A673 (cell line): Measurements from ENCODE around the gene RIPOR3. TPM values are rescaled to one million over a fixed set of nuclear protein-coding genes. Genes with fewer than 3 reads are reported as not detected.
A peak's percentile ranks its signal among the peaks of the same experiment; 100 is the strongest.

Source experiments
- BruUV-seq: library from RNA; stranded (reverse); fragments of 400-500 nt; replicated peaks from 2 replicates; lab custom pipeline; 2021; lab: Mats Ljungman, UMichigan
- CTCF ChIA-PET: fragments of 300-600 bp; sonication (Branson Sonifier 250); formaldehyde crosslinking; loops from one replicate; lab custom pipeline; 2022; ENCODE audit warnings: antibody characterized with exemption; lab: Charles Lee
- POLR2A ChIA-PET: fragments of 300-600 bp; sonication (Branson Sonifier 250); formaldehyde crosslinking; loops from one replicate; lab custom pipeline; 2022; ENCODE audit warnings: antibody characterized with exemption; ENCODE audit not compliant: low non-redundant PET; lab: Charles Lee
- DNase-seq: peaks from one replicate; pipeline ENCODE4 v3.0.0-alpha.2; 2015; ENCODE audit warnings: low spot score
- H3K27ac ChIP-seq: fragments of 200-600 bp; sonication (generic); 2 replicates; pipeline ENCODE4 v1.5.1; 2016; ENCODE audit warnings: mixed run types, low read depth, mild to moderate bottlenecking, mixed read lengths, antibody characterized with exemption, low read length; ENCODE audit not compliant: poor library complexity, severe bottlenecking
- H3K27me3 ChIP-seq: fragments of 200-600 bp; sonication (generic); replicated peaks from 2 replicates; pipeline ENCODE4 v1.6.1; 2017; ENCODE audit warnings: mixed run types, low read depth, mild to moderate bottlenecking, mixed read lengths, antibody characterized with exemption, low read length; ENCODE audit not compliant: insufficient read depth, poor library complexity
- H3K36me3 ChIP-seq: fragments of 200-600 bp; sonication (generic); 2 replicates; pipeline ENCODE4 v1.6.1; 2016; ENCODE audit warnings: mixed run types, mild to moderate bottlenecking, mixed read lengths, antibody characterized with exemption, low read length; ENCODE audit not compliant: insufficient read depth, poor library complexity, severe bottlenecking
- H3K4me1 ChIP-seq: fragments of 200-600 bp; sonication (generic); 2 replicates; pipeline ENCODE4 v1.6.1; 2017; ENCODE audit warnings: mixed run types, mild to moderate bottlenecking, mixed read lengths, antibody characterized with exemption, low read length; ENCODE audit not compliant: insufficient read depth, poor library complexity, severe bottlenecking
- H3K4me3 ChIP-seq: fragments of 200-600 bp; sonication (generic); 2 replicates; pipeline ENCODE4 v1.5.1; 2016; ENCODE audit warnings: low read depth, mixed run types, mild to moderate bottlenecking, mixed read lengths, low read length; ENCODE audit not compliant: poor library complexity, severe bottlenecking
- H3K9me3 ChIP-seq: fragments of 200-600 bp; sonication (generic); 2 replicates; pipeline ENCODE4 v1.6.1; 2016; ENCODE audit warnings: mixed run types, low read depth, mild to moderate bottlenecking, mixed read lengths, antibody characterized with exemption, low read length; ENCODE audit not compliant: poor library complexity, severe bottlenecking
- CTCF ChIP-seq: fragments of 300-800, 200-600 bp; sonication (generic); conservative IDR thresholded peaks from 2 replicates; pipeline ENCODE4 v1.5.1; 2017; ENCODE audit warnings: low read depth, mild to moderate bottlenecking, antibody characterized with exemption, low read length, moderate library complexity, mixed read lengths
- EZH2 ChIP-seq: fragments of 200-600 bp; sonication (generic); IDR thresholded peaks from 2 replicates; pipeline ENCODE4 v1.6.1; 2017; ENCODE audit warnings: borderline replicate concordance, low read depth, mild to moderate bottlenecking, mixed read lengths, antibody characterized with exemption, low read length; ENCODE audit not compliant: poor library complexity, severe bottlenecking
- intact Hi-C: fragments of 100-400 bp; cut with micrococcal nuclease; formaldehyde crosslinking; loops from one replicate; pipeline ENCODE4 v1.10.0; 2022; ENCODE audit not compliant: unreplicated experiment
- total RNA-seq: library from RNA; stranded (reverse); gene quantifications from 2 replicates; pipeline ENCODE4 v1.2.3, GENCODE V29; 2021

The RIPOR3 gene
- total RNA-seq, 1 experiment from 2014 or later = 19.1 TPM

GRCh38 chr20:50632236-50632635, 59.1 kb downstream of the RIPOR3 start:
- BruUV-seq = no TSS peak
- Histone ChIP-seq H3K4me1 (peaks cover 28% of the 10 kb centered on the region), H3K9me3 (no peaks in the 10 kb centered on the region), H3K4me3 (no peak overlapping the region), H3K36me3 (no peaks in the 10 kb centered on the region), H3K27me3 (no peaks in the 10 kb centered on the region), H3K27ac (peak overlapping the region; percentile 35)
- TF ChIP-seq CTCF = no peak
- TF ChIP-seq EZH2 = no peak
- DNase-seq = no peak
- POLR2A ChIA-PET = no interaction called here
- intact Hi-C loops = loop anchor here (10.0 kb wide), 1 partner anchor 113 kb away; no protein-coding TSS in a partner anchor
- CTCF ChIA-PET = interaction anchor here (0.6 kb wide), 1 partner anchor 17 kb away, joined by 5 read pairs; no protein-coding TSS in a partner anchor

- TF ChIP-seq CTCF = no peak
- TF ChIP-seq EZH2 = no peak
- CTCF ChIA-PET = no interaction called here
- no peak overlapping the region for H3K27ac ChIP-seq
- H3K4me1 ChIP-seq = peaks cover 21% of the 10 kb centered on the region
- DNase-seq = no peak
- no peak overlapping the region for H3K4me3 ChIP-seq
- no peaks in the 10 kb centered on the region for H3K27me3 ChIP-seq
- no peaks in the 10 kb centered on the region for H3K9me3 ChIP-seq
- intact Hi-C loops = loop anchor here (10.0 kb wide), 1 partner anchor 114 kb away; no protein-coding TSS in a partner anchor
- POLR2A ChIA-PET = no interaction called here
- no peaks in the 10 kb centered on the region for H3K36me3 ChIP-seq
- BruUV-seq = no TSS peak
Observed at GRCh38 chr20:50630578-50631263, 60.6 kb downstream of the RIPOR3 start.

- Histone ChIP-seq H3K27me3 (no peaks in the 10 kb centered on the region), H3K4me1 (peaks cover 21% of the 10 kb centered on the region), H3K27ac (peak overlapping the region; percentile 65), H3K36me3 (no peaks in the 10 kb centered on the region), H3K4me3 (no peak overlapping the region), H3K9me3 (no peaks in the 10 kb centered on the region)
- TF ChIP-seq CTCF = no peak
- no peak for TF ChIP-seq EZH2
- intact Hi-C loops = loop anchor here (10.0 kb wide), 1 partner anchor 115 kb away; no protein-coding TSS in a partner anchor
- DNase-seq = no peak
- BruUV-seq = no TSS peak
- POLR2A ChIA-PET = no interaction called here
- CTCF ChIA-PET = no interaction called here
Observed at GRCh38 chr20:50629670-50630045, 61.7 kb downstream of the RIPOR3 start.
